HG02623 (cell line): ENCODE data around the gene KRT14.
"Not testable (repeated sequence)": the region's sequence is repeated elsewhere in the genome, so short reads cannot be mapped to it uniquely, and the experiment has no call there.

Source experiments
- ATAC-seq: cut with Tn5 transposase; IDR thresholded peaks from one replicate; pipeline ENCODE4 v1.9.1; 2021; ENCODE audit warnings: moderate library complexity; ENCODE audit not compliant: unreplicated experiment

KRT14 gene

GRCh38 chr17:41586863-41587495, at the start of gene KRT14:
TSS of gene KRT14 (minus strand) at chr17:41586895. CDS start at chr17:41586834, 61 bp downstream.
- ATAC-seq: no peak

- no peak for ATAC-seq
These were observed 48.7 kb upstream of the KRT14 start for GRCh38 chr17:41635121-41636097.

- ATAC-seq: no peak
These were observed 47.9 kb upstream of the KRT14 start for GRCh38 chr17:41634639-41635038.

GRCh38 chr17:41633556-41634199, 47.0 kb upstream of the KRT14 start:
- ATAC-seq: no peak

GRCh38 chr17:41632482-41633105, 45.9 kb upstream of the KRT14 start:
- no peak for ATAC-seq

GRCh38 chr17:41631898-41632285, 45.2 kb upstream of the KRT14 start:
- ATAC-seq: no peak

GRCh38 chr17:41631025-41631897, 44.6 kb upstream of the KRT14 start:
- ATAC-seq: no peak

- no peak for ATAC-seq
These were observed 43.4 kb upstream of the KRT14 start for GRCh38 chr17:41629826-41630670.

GRCh38 chr17:41629316-41629715, 42.6 kb upstream of the KRT14 start:
- no peak for ATAC-seq

- not testable (repeated sequence) for ATAC-seq
These were observed 42.0 kb upstream of the KRT14 start for GRCh38 chr17:41628621-41629255.

- ATAC-seq: not testable (repeated sequence)
These were observed 41.3 kb upstream of the KRT14 start for GRCh38 chr17:41628073-41628370.

- no peak for ATAC-seq
These were observed 40.8 kb upstream of the KRT14 start for GRCh38 chr17:41627316-41628072.

GRCh38 chr17:41626914-41627295, 40.2 kb upstream of the KRT14 start:
- not testable (repeated sequence) for ATAC-seq

GRCh38 chr17:41626028-41626913, 39.6 kb upstream of the KRT14 start:
- not testable (repeated sequence) for ATAC-seq

GRCh38 chr17:41625602-41626001, 38.9 kb upstream of the KRT14 start:
- ATAC-seq: no peak

- ATAC-seq: no peak
These were observed 37.8 kb upstream of the KRT14 start, which contains the start of gene KRT17 for GRCh38 chr17:41624208-41625101. TSS of gene KRT17 (minus strand) at chr17:41624575. CDS start at chr17:41624509, 66 bp downstream.
